ENCODE data around the gene RAB3C. TPM values are rescaled to one million over a fixed set of nuclear protein-coding genes. Genes with fewer than 3 reads are reported as not detected.

RAB3C gene
- total RNA-seq, 1 donor from 2014 or later, result not detected

GRCh38 chr5:58825441-58825840, 242.6 kb downstream of the RAB3C start:
- intact Hi-C loops (cut with micrococcal nuclease), result no loop called here

GRCh38 chr5:58825899-58826298, 243.0 kb downstream of the RAB3C start:
- intact Hi-C loops (cut with micrococcal nuclease), result no loop called here

- intact Hi-C loops (cut with micrococcal nuclease), result no loop called here
Measured at GRCh38 chr5:58827463-58827862, 244.6 kb downstream of the RAB3C start.

- intact Hi-C loops (cut with micrococcal nuclease), result no loop called here
Measured at GRCh38 chr5:58828258-58828657, 245.4 kb downstream of the RAB3C start.

GRCh38 chr5:58834242-58835225, 251.7 kb downstream of the RAB3C start:
- intact Hi-C loops (cut with micrococcal nuclease), result no loop called here

GRCh38 chr5:58836351-58836750, 253.5 kb downstream of the RAB3C start:
- intact Hi-C loops (cut with micrococcal nuclease), result no loop called here

- intact Hi-C loops (cut with micrococcal nuclease), result no loop called here
Measured at GRCh38 chr5:58838729-58839128, 255.9 kb downstream of the RAB3C start.

- intact Hi-C loops (cut with micrococcal nuclease), result no loop called here
Measured at GRCh38 chr5:58842852-58843251, 260.0 kb downstream of the RAB3C start.

- intact Hi-C loops (cut with micrococcal nuclease), result no loop called here
Measured at GRCh38 chr5:58844395-58844794, 261.5 kb downstream of the RAB3C start.

GRCh38 chr5:58847041-58847440, 264.2 kb downstream of the RAB3C start:
- intact Hi-C loops (cut with micrococcal nuclease), result no loop called here

- intact Hi-C loops (cut with micrococcal nuclease), result no loop called here
Measured at GRCh38 chr5:58849223-58849622, 266.3 kb downstream of the RAB3C start.

- intact Hi-C loops (cut with micrococcal nuclease), result loop anchor here (1.0 to 10.0 kb wide), 6 partner anchors 348 to 1552 kb away; partner anchors contain the start of gene PLK2
Measured at GRCh38 chr5:58849921-58850667, 267.2 kb downstream of the RAB3C start.

GRCh38 chr5:58851153-58851552, 268.3 kb downstream of the RAB3C start:
- intact Hi-C loops (cut with micrococcal nuclease), result loop anchor here (5.0 to 10.0 kb wide), 4 partner anchors 349 to 1534 kb away; partner anchors contain the start of gene PLK2

GRCh38 chr5:58851571-58851970, 268.7 kb downstream of the RAB3C start:
- intact Hi-C loops (cut with micrococcal nuclease), result loop anchor here (5.0 to 10.0 kb wide), 4 partner anchors 349 to 1533 kb away; partner anchors contain the start of gene PLK2

GRCh38 chr5:58852566-58852965, 269.7 kb downstream of the RAB3C start:
- intact Hi-C loops (cut with micrococcal nuclease), result loop anchor here (5.0 to 10.0 kb wide), 4 partner anchors 350 to 1532 kb away; partner anchors contain the start of gene PLK2

- intact Hi-C loops (cut with micrococcal nuclease), result loop anchor here (5.0 to 10.0 kb wide), 4 partner anchors 352 to 1530 kb away; partner anchors contain the start of gene PLK2
Measured at GRCh38 chr5:58854441-58854840, 271.6 kb downstream of the RAB3C start.

GRCh38 chr5:58855851-58856739, 273.2 kb downstream of the RAB3C start:
- intact Hi-C loops (cut with micrococcal nuclease), result loop anchor here (10.0 kb wide), 1 partner anchor 1529 kb away; no protein-coding TSS in a partner anchor

GRCh38 chr5:58857609-58858008, 274.7 kb downstream of the RAB3C start:
- intact Hi-C loops (cut with micrococcal nuclease), result loop anchor here (10.0 kb wide), 1 partner anchor 1527 kb away; no protein-coding TSS in a partner anchor

- intact Hi-C loops (cut with micrococcal nuclease), result no loop called here
Measured at GRCh38 chr5:58860680-58861079, 277.8 kb downstream of the RAB3C start.

- intact Hi-C loops (cut with micrococcal nuclease), result no loop called here
Measured at GRCh38 chr5:58868931-58869330, 286.1 kb downstream of the RAB3C start.

All from T-helper 1 cell treated with Interleukin-12 subunit alpha and Interleukin-12 subunit beta and Interleukin-4 antibody, amounts not matched to agents 30 ng/mL and 1 ng/mL, for 36 hours (primary cell).